Activated T-helper 17 cell treated with anti-CD3 and anti-CD28 coated beads, Interleukin-2, amount 50 U/mL, for 72 hours (primary cell): Measurements from ENCODE around the gene EML3. TPM values are rescaled to one million over a fixed set of nuclear protein-coding genes. Genes with fewer than 3 reads are reported as not detected.
"Not testable (repeated sequence)": the region's sequence is repeated elsewhere in the genome, so short reads cannot be mapped to it uniquely, and the experiment has no call there.

Experiments used
- ATAC-seq: fragments of 150-1000 bp; cut with Tn5 transposase; replicated peaks from 2 replicates; pipeline ENCODE4 v1.10.0; 2021; ENCODE audit warnings: mild to moderate bottlenecking, moderate library complexity
- H3K27ac Mint-ChIP-seq: one replicate; pipeline ENCODE4 v1.8.0; 2022; ENCODE audit warnings: mixed read lengths
- H3K27me3 Mint-ChIP-seq: one replicate; pipeline ENCODE4 v1.8.0; 2022; ENCODE audit warnings: mixed read lengths
- H3K36me3 Mint-ChIP-seq: one replicate; pipeline ENCODE4 v1.8.0; 2022; ENCODE audit warnings: low read depth, mild to moderate bottlenecking, mixed read lengths
- H3K4me1 Mint-ChIP-seq: one replicate; pipeline ENCODE4 v1.8.0; 2022; ENCODE audit warnings: mixed read lengths
- H3K4me3 Mint-ChIP-seq: one replicate; pipeline ENCODE4 v1.8.0; 2022; ENCODE audit warnings: mild to moderate bottlenecking, mixed read lengths
- H3K9me3 Mint-ChIP-seq: one replicate; pipeline ENCODE4 v1.8.0; 2022; ENCODE audit warnings: mixed read lengths
- total RNA-seq, 2 donors: library from RNA; stranded (reverse); gene quantifications; one replicate each; pipeline ENCODE4 v1.2.3, GENCODE V29; 2022

EML3 gene
- total RNA-seq, 2 donors from 2014 or later, result 122 to 130 TPM

DNA sequence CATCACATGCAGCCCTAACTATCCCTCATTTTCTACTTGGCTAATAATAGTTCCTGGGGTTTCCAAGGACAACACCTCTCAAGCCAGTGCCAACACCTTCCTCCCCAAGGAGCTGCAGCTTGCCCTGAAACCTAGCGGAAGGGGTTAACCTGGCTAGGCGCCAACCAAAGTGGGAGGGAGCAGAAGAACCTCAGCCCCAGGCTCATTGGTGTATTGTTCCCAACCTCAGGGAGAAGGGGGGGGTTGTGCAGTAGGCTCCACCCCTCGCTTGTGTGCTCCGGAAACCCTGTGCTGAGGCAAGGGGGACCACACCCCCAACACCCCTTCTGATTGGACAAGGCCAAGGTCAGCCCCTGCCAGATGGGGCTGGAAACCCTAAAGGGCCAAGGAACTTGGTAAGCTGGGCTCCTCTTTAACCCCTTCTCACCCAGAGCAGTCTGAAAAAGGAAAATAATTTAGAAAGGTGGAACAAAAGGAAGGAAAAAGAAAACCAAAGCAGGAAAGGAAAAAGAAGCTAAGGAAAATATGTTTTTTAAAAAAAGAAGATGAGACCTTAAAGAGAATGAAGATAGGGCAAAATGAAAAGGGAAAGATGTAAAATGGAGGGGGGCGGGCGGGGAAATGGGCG lies 13.4 kb downstream of the EML3 start:
- no peaks in the 10 kb centered on the region for H3K27me3 Mint-ChIP-seq
- peaks cover 91% of the 10 kb centered on the region for H3K36me3 Mint-ChIP-seq
- H3K4me3 Mint-ChIP-seq, result peak overlapping the region; percentile 90
- H3K27ac Mint-ChIP-seq, result peak overlapping the region; percentile 86
- peaks cover 37% of the 10 kb centered on the region for H3K4me1 Mint-ChIP-seq
- no peaks in the 10 kb centered on the region for H3K9me3 Mint-ChIP-seq
- peak; percentile 80 for ATAC-seq

- Mint-ChIP-seq H3K36me3 (peaks cover 89% of the 10 kb centered on the region), H3K4me3 (no peak overlapping the region), H3K9me3 (no peaks in the 10 kb centered on the region), H3K4me1 (peaks cover 45% of the 10 kb centered on the region), H3K27ac (peak overlapping the region; percentile 69), H3K27me3 (no peaks in the 10 kb centered on the region)
- ATAC-seq, result no peak
Measured at GRCh38 chr11:62595124-62595523, 17.5 kb downstream of the EML3 start.

GRCh38 chr11:62593434-62594044 lies 19.0 kb downstream of the EML3 start:
- H3K9me3 Mint-ChIP-seq, result no peaks in the 10 kb centered on the region
- H3K36me3 Mint-ChIP-seq, result peaks cover 84% of the 10 kb centered on the region
- peak overlapping the region; percentile 91 for H3K4me3 Mint-ChIP-seq
- H3K27ac Mint-ChIP-seq, result peak overlapping the region; percentile 72
- peaks cover 29% of the 10 kb centered on the region for H3K4me1 Mint-ChIP-seq
- ATAC-seq, result peak; percentile 25
- H3K27me3 Mint-ChIP-seq, result no peaks in the 10 kb centered on the region

- Mint-ChIP-seq H3K36me3 (peaks cover 84% of the 10 kb centered on the region), H3K4me3 (peak overlapping the region; percentile 91), H3K9me3 (no peaks in the 10 kb centered on the region), H3K4me1 (peaks cover 26% of the 10 kb centered on the region), H3K27ac (peak overlapping the region; percentile 72), H3K27me3 (no peaks in the 10 kb centered on the region)
- ATAC-seq, result no peak
Measured at GRCh38 chr11:62592989-62593421, 19.6 kb downstream of the EML3 start.

DNA sequence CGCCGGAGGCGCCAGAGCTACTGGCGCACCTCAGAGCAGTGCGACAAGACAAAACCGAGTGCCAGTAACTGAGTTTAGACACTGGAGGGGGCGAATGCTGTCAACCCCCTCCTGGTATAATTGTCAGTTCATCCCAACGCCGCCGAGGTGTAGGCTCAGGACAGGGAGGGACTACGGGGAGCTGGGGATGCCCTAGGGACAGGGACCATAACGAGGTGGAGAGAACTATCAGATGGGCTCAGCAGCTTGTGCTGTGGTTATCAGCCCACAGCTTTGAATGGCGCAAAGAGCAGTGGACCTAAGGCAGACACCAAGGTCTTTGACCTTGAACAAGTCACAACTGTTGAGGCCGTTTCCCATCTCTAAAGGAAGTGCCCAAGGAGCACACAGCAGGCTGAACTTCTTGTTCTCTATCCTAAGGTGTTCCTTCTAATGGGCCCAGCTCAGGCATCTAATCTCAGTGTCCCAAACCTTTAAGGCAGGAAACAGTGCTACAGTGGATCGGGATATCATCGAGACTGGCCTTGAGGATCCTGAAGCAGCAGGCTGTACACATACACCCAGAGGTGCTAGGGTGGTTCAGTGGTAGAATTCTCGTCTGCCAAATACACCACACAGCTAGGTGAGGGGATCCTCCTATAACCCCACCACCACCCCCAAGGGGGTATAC lies 20.3 kb downstream of the EML3 start:
- Mint-ChIP-seq H3K4me1 (peaks cover 20% of the 10 kb centered on the region), H3K4me3 (peak overlapping the region; percentile 91), H3K27me3 (no peaks in the 10 kb centered on the region), H3K9me3 (no peaks in the 10 kb centered on the region), H3K36me3 (peaks cover 84% of the 10 kb centered on the region), H3K27ac (peak overlapping the region; percentile 91)
- no peak for ATAC-seq

- peaks cover 84% of the 10 kb centered on the region for H3K36me3 Mint-ChIP-seq
- no peaks in the 10 kb centered on the region for H3K9me3 Mint-ChIP-seq
- peak within 1 kb of the TSS; percentile 91 for H3K4me3 Mint-ChIP-seq
- H3K27ac Mint-ChIP-seq, result peak within 1 kb of the TSS; percentile 91
- H3K4me1 Mint-ChIP-seq, result peaks cover 17% of the 10 kb centered on the region
- no peaks in the 10 kb centered on the region for H3K27me3 Mint-ChIP-seq
- peak; percentile 95 for ATAC-seq
Measured at GRCh38 chr11:62591448-62592145, 21.0 kb downstream of the EML3 start, which contains the start of gene TUT1. TSS of gene TUT1 (minus strand) at chr11:62591523. CDS start at chr11:62591485, 38 bp downstream.

- peaks cover 17% of the 10 kb centered on the region for H3K4me1 Mint-ChIP-seq
- H3K27ac Mint-ChIP-seq, result no peak overlapping the region
- H3K4me3 Mint-ChIP-seq, result peak overlapping the region; percentile 91
- peaks cover 80% of the 10 kb centered on the region for H3K36me3 Mint-ChIP-seq
- no peak for ATAC-seq
- no peaks in the 10 kb centered on the region for H3K9me3 Mint-ChIP-seq
- no peaks in the 10 kb centered on the region for H3K27me3 Mint-ChIP-seq
Measured at GRCh38 chr11:62588966-62589637, 23.5 kb downstream of the EML3 start.

DNA sequence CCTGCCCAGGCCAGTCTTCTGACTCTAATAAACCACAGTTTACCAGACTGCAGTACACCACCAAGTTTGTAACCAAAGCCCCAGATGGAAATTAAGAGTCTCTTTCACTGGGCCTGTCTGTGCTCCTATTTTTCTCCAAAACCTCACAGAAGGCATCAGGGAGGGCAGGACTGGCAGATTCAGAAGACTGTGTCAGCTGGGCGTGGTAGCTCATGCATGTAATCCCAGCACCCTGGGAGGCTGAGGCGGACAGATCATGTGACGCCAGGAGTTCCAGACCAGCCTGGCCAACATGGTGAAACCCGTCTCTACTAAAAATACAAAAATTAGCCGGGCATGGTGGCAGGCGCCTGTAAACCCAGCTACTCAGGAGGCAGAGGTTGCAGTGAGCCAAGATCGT lies 27.2 kb downstream of the EML3 start:
- H3K27me3 Mint-ChIP-seq, H3K27ac Mint-ChIP-seq, H3K4me3 Mint-ChIP-seq, ATAC-seq, H3K9me3 Mint-ChIP-seq, H3K4me1 Mint-ChIP-seq: not testable (repeated sequence)
- peaks cover 86% of the 10 kb centered on the region for H3K36me3 Mint-ChIP-seq

GRCh38 chr11:62581735-62582134 lies 30.8 kb downstream of the EML3 start:
- ATAC-seq, H3K4me1 Mint-ChIP-seq, H3K27ac Mint-ChIP-seq, H3K9me3 Mint-ChIP-seq, H3K27me3 Mint-ChIP-seq, H3K4me3 Mint-ChIP-seq: not testable (repeated sequence)
- peaks cover 79% of the 10 kb centered on the region for H3K36me3 Mint-ChIP-seq

DNA sequence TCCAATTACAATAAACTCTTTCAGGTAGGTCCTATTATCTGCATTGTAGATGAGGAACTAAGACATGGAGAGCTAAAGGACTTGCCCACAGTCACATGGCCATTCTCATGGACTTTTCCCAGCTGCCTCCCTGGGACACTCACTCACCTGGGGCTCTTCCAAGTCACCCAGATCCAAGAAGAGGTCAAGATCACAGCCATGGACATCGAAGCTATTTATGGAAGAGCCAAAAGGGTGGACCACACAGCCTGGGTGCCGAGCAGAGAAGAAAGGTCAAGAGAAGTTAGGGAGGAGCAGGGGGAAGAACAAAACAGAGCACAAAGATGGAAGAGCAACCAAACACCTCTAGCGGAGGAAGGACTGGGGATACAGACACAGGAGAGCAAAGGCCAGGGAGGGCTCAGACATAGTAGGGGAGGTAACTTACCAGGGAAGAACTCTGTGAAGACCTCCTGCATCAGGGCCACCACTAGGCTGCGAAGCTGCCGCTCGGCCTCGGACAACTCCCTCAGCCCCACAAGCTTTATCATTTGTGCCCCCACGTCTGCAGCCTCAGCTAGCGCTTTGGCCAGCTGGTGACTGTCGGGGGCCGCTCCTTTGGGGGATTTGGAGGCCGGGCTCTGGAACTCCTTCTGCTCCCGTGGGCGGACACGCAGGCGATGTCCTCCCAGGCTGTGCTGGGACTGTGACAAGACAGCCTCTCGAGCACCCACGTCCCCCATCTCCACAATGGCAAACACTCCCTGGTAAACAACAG lies 31.4 kb downstream of the EML3 start:
- Mint-ChIP-seq H3K27me3 (no peaks in the 10 kb centered on the region), H3K4me3 (no peak overlapping the region), H3K4me1 (no peaks in the 10 kb centered on the region), H3K36me3 (peaks cover 78% of the 10 kb centered on the region), H3K27ac (no peak overlapping the region), H3K9me3 (no peaks in the 10 kb centered on the region)
- no peak for ATAC-seq

DNA sequence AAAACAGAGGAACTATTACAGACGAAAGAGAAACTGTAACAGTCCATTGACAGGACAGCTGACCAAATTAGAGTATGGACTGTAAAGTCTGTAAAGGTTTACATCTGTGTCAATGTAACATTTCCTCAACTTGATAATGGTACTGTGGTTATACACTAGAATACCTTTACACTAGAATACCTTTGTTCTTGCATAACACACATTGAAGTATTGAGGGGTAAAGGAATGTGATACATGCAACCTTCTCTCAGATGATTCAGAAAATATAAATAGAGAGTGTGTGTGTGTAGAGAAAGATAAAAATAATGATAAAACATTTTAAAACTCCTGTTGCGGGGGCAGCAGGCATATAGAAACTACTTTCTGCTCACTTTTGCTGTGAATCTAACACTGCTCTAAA lies 33.3 kb downstream of the EML3 start:
- peaks cover 10% of the 10 kb centered on the region for H3K4me1 Mint-ChIP-seq
- H3K27ac Mint-ChIP-seq, result no peak overlapping the region
- no peaks in the 10 kb centered on the region for H3K27me3 Mint-ChIP-seq
- peaks cover 82% of the 10 kb centered on the region for H3K36me3 Mint-ChIP-seq
- ATAC-seq, result no peak
- H3K4me3 Mint-ChIP-seq, result no peak overlapping the region
- no peaks in the 10 kb centered on the region for H3K9me3 Mint-ChIP-seq

DNA sequence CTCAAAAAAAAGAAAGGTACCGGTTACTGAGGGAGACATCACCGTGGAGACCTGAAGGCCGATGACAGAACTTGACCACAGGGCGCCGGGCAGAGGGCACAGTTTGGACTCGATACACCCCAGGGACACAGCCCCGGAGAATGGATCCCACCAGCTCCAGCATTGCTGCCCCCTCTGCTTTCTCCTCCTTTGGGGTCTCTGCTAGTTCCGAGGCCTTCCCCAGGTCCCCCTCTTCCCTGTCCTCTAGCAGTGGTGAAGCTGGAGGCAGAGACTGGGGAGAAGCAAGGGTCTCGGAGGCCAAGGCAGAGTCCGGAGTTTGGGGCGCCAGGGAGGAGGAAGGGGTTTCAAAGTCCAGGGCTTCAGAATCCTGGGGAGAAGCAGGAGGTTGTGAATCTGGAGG lies 34.0 kb downstream of the EML3 start:
- H3K27ac Mint-ChIP-seq, result no peak overlapping the region
- ATAC-seq, result no peak
- no peaks in the 10 kb centered on the region for H3K27me3 Mint-ChIP-seq
- H3K4me3 Mint-ChIP-seq, result no peak overlapping the region
- peaks cover 10% of the 10 kb centered on the region for H3K4me1 Mint-ChIP-seq
- H3K9me3 Mint-ChIP-seq, result no peaks in the 10 kb centered on the region
- peaks cover 82% of the 10 kb centered on the region for H3K36me3 Mint-ChIP-seq

DNA sequence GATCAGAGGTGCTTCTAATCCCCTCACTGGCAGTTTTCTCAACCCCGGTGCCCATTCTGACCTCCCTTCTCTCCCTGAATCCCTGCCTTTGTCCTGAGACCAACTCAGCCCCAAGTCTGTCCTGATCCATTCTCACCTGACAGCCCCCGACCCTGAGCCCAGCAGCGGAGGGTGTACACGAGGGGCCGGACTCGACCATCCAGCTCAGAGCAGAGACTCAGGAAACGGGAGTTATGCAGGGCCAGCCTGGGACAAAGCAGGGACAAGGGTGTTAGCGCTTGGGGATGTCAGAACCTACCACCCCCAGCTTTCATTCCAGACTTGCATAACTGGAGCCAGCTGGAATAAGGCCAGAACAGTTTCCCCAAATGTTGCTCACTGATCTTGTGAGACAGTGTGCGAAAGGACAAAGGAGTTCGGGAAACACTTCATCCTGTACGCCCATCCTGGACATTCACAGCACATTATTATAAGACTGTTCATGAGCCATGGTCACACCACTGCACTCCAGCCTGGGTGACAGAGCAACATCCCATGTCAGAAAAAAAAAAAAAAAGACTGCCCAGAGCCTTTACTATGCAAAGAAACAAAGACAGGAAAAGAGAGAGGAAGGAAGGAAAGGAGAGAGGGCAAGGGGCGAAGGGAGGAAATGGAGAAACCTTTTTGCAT lies 35.4 kb downstream of the EML3 start:
- ATAC-seq, result no peak
- H3K27me3 Mint-ChIP-seq, result no peaks in the 10 kb centered on the region
- peak overlapping the region; percentile 8 for H3K27ac Mint-ChIP-seq
- peaks cover 82% of the 10 kb centered on the region for H3K36me3 Mint-ChIP-seq
- peaks cover 17% of the 10 kb centered on the region for H3K4me1 Mint-ChIP-seq
- no peaks in the 10 kb centered on the region for H3K9me3 Mint-ChIP-seq
- H3K4me3 Mint-ChIP-seq, result no peak overlapping the region
